Smooth muscle cell (in vitro differentiated cells): Measurements from ENCODE around the gene PURB. TPM values are rescaled to one million over a fixed set of nuclear protein-coding genes. Genes with fewer than 3 reads are reported as not detected.

Source experiments
- DNase-seq: peaks from one replicate; lab custom pipeline; 2025; ENCODE audit not compliant: unreplicated experiment; lab: John Stamatoyannopoulos, UW
- H2AFZ ChIP-seq: fragments of 200-600 bp; sonication (generic); 2 replicates; pipeline ENCODE4 v1.6.0; 2016; ENCODE audit warnings: antibody characterized with exemption, low read depth, mild to moderate bottlenecking
- H3F3A ChIP-seq: fragments of 200-600 bp; sonication (generic); 2 replicates; pipeline ENCODE4 v1.6.0; 2017; ENCODE audit warnings: antibody characterized with exemption, low read depth
- H3K27ac ChIP-seq: fragments of 200-600 bp; sonication (generic); 2 replicates; pipeline ENCODE4 v1.5.1; 2016; ENCODE audit warnings: low read depth, mild to moderate bottlenecking
- H3K27me3 ChIP-seq: fragments of 200-600 bp; sonication (generic); 2 replicates; pipeline ENCODE4 v1.6.1; 2016; ENCODE audit warnings: low read depth, mild to moderate bottlenecking
- H3K36me3 ChIP-seq: fragments of 200-600 bp; sonication (generic); 2 replicates; pipeline ENCODE4 v1.5.1; 2016; ENCODE audit warnings: low read depth
- H3K4me1 ChIP-seq: fragments of 200-600 bp; sonication (generic); 2 replicates; pipeline ENCODE4 v1.5.1; 2016; ENCODE audit warnings: low read depth
- H3K4me2 ChIP-seq: fragments of 200-600 bp; sonication (generic); 2 replicates; pipeline ENCODE4 v1.6.0; 2016; ENCODE audit warnings: mild to moderate bottlenecking
- H3K4me3 ChIP-seq: fragments of 200-600 bp; sonication (generic); 2 replicates; pipeline ENCODE4 v1.5.1; 2016; ENCODE audit warnings: mild to moderate bottlenecking
- H3K79me2 ChIP-seq: fragments of 200-600 bp; sonication (generic); 2 replicates; pipeline ENCODE4 v1.6.0; 2016; ENCODE audit warnings: low read depth, mild to moderate bottlenecking
- H3K9ac ChIP-seq: fragments of 200-600 bp; sonication (generic); 2 replicates; pipeline ENCODE4 v1.6.0; 2016; ENCODE audit warnings: low read depth
- H3K9me3 ChIP-seq: fragments of 200-600 bp; sonication (generic); replicated peaks from 2 replicates; pipeline ENCODE4 v1.5.1; 2016; ENCODE audit warnings: low read depth
- H4K20me1 ChIP-seq: fragments of 200-600 bp; sonication (generic); 2 replicates; pipeline ENCODE4 v1.6.0; 2016; ENCODE audit warnings: low read depth
- WGBS: methylation state at CpG from one replicate; pipeline ENCODE4 v1.1.7; 2016; ENCODE audit warnings: low lambda C conversion rate; 5-methylcytosine and 5-hydroxymethylcytosine counted together
- polyA plus RNA-seq: library from polyadenylated mRNA; unstranded; fragments of >200 nt; fragmentation: Nextera tagmentation; extraction: Ambion mirVana; gene quantifications from 2 replicates; pipeline ENCODE4 v1.2.1, GENCODE V29; 2016
- total RNA-seq: library from RNA; depleted of rRNA; stranded (reverse); fragments of >200 nt; gene quantifications from 2 replicates; pipeline ENCODE4 v1.2.3, GENCODE V29; 2014
- TF ChIP-seq, protein P1 (sequence below): fragments of 200-600 bp; sonication (generic); IDR thresholded peaks from 2 replicates; pipeline ENCODE4 v1.5.1; 2017; ENCODE audit warnings: borderline replicate concordance, mild to moderate bottlenecking, antibody characterized with exemption; ENCODE audit not compliant: insufficient read depth, poor library complexity, severe bottlenecking

The PURB gene
- total and polyA plus RNA-seq, 2 experiments from 2014 or later: 2.3 to 24.3 TPM

DNA sequence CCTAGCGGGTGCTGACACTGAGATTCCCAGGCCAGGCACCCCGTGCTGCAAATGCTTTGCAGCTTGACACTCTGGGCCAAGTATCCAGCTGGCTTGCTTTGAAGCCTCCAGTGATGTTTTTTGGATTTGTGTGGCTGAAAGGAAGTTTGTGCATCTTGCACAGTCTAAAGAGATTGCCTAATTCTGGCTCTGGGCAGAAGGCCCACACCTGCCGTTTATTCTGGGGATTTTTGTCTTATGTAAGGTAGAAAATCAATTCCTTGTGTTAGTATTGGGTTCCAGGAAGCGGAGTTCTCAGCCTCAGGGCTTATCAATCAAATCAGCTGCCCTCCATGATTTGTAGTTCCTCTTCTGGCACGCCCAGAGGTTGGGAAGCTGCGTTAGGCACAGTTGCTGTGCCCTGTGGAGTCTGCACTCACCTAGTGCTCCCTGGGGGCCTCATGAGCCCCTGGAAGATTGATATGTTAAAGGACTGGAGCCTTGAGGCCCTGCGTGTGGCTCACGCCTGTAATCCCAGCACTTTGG lies 8.4 kb upstream of the PURB start:
- H3K4me1 ChIP-seq: no peaks in the 10 kb centered on the region
- H4K20me1 ChIP-seq: no peaks in the 10 kb centered on the region
- no peaks in the 10 kb centered on the region for H3K27me3 ChIP-seq
- H3K4me3 ChIP-seq: no peak overlapping the region
- no peak overlapping the region for H2AFZ ChIP-seq
- no peaks in the 10 kb centered on the region for H3K79me2 ChIP-seq
- no peak overlapping the region for H3K27ac ChIP-seq
- H3K36me3 ChIP-seq: no peaks in the 10 kb centered on the region
- H3K9ac ChIP-seq: no peak overlapping the region
- H3K4me2 ChIP-seq: no peak overlapping the region
- H3K9me3 ChIP-seq: no peaks in the 10 kb centered on the region
- 75% methylated on average over 8 of the region's 8 CpGs for WGBS
- TF ChIP-seq, protein P1, sequence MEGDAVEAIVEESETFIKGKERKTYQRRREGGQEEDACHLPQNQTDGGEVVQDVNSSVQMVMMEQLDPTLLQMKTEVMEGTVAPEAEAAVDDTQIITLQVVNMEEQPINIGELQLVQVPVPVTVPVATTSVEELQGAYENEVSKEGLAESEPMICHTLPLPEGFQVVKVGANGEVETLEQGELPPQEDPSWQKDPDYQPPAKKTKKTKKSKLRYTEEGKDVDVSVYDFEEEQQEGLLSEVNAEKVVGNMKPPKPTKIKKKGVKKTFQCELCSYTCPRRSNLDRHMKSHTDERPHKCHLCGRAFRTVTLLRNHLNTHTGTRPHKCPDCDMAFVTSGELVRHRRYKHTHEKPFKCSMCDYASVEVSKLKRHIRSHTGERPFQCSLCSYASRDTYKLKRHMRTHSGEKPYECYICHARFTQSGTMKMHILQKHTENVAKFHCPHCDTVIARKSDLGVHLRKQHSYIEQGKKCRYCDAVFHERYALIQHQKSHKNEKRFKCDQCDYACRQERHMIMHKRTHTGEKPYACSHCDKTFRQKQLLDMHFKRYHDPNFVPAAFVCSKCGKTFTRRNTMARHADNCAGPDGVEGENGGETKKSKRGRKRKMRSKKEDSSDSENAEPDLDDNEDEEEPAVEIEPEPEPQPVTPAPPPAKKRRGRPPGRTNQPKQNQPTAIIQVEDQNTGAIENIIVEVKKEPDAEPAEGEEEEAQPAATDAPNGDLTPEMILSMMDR: no peak
- H3F3A ChIP-seq: no peaks in the 10 kb centered on the region
- no peak for DNase-seq

DNA sequence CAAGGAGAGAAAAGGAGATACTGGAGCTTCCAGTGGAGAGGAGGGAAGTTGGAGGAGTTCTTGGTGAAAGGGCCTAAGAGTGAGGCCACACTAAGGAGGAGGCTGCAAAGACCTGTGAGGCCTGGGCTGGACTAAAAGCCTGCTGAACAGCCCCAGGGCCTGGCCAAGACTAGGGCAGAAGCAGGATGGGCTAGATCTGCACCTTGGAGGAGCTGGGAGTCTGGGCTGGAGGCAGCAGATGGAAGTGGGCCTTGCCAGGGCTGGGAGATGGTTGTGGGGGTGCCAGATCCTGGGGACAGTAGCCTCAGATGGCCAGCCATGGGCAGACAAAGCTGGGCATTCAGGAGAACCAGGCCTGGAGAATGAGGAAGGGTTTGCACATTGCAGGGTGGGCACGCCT lies 6.5 kb upstream of the PURB start:
- Histone ChIP-seq H3K9ac (no peak overlapping the region), H3K4me1 (no peaks in the 10 kb centered on the region), H4K20me1 (no peaks in the 10 kb centered on the region), H3K36me3 (no peaks in the 10 kb centered on the region), H3F3A (no peaks in the 10 kb centered on the region), H3K27me3 (no peaks in the 10 kb centered on the region), H3K27ac (no peak overlapping the region), H3K4me2 (no peak overlapping the region), H3K9me3 (no peaks in the 10 kb centered on the region), H3K4me3 (no peak overlapping the region), H3K79me2 (peaks cover under 1% of the 10 kb centered on the region), H2AFZ (no peak overlapping the region)
- WGBS: 64% methylated on average over 1 of the region's 1 CpG
- TF ChIP-seq, protein P1: no peak
- no peak for DNase-seq

DNA sequence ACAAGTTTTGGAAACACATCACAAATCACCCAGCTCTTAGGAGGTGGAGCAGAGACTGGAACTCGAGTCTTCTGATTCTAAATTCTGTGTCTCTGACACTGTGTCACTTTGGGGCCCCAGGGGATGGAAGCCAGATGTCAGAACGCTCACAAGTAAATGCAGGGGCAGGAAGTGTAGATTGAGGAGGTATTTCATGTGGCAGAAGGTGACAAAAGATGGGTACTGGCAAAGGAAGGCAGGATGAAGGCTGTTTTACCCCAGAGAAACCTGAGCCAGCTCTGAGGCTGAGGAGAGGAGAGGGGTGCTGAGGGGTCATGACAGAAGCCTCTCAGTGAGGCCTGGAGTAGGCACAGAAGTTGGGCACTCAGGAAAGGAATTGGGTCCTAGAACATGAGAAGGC lies 6.0 kb upstream of the PURB start:
- Histone ChIP-seq H3F3A (no peaks in the 10 kb centered on the region), H3K4me2 (no peak overlapping the region), H4K20me1 (no peaks in the 10 kb centered on the region), H3K9ac (no peak overlapping the region), H3K36me3 (no peaks in the 10 kb centered on the region), H2AFZ (no peak overlapping the region), H3K27ac (no peak overlapping the region), H3K4me3 (no peak overlapping the region), H3K4me1 (no peaks in the 10 kb centered on the region), H3K27me3 (no peaks in the 10 kb centered on the region), H3K9me3 (no peaks in the 10 kb centered on the region), H3K79me2 (peaks cover 4% of the 10 kb centered on the region)
- WGBS: 66% methylated on average over 2 of the region's 2 CpGs
- TF ChIP-seq, protein P1: no peak
- DNase-seq: no peak

DNA sequence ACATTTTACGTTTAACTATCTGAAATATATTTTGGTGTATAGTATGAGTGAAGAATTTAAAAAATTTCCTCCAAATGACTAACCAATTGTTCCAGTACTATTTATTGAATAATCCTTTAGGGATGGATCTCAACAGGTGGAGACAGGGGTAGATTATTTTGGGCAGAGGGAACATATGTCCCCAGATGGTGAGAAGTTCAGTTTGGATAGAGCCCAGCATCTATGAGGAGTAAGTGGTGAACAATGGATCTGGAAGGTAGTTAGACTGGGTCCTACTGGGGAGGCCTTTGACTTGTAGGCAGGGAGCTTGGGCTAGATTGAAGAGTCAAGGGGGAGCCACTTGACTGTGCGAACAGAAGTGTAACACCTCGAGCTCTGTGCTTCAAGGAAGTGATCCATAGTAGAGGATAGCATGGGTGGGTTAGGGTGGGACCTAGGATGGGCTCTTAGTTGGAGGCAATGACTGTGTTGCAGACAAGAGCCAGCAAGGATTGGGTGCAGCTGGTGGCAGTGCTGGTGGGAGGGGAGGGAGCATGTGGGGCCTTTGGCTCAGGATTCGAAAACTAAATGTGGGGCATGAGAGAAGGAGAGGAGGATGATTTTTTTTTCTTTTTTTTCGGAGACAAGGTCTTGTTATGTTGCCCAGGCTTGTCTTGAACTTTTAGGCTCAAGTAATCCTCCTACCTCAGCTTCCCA lies 3.9 kb upstream of the PURB start:
- Histone ChIP-seq H3K4me3 (no peak overlapping the region), H3F3A (peaks cover 8% of the 10 kb centered on the region), H4K20me1 (peaks cover 3% of the 10 kb centered on the region), H3K9ac (no peak overlapping the region), H3K9me3 (no peaks in the 10 kb centered on the region), H3K4me2 (no peak overlapping the region), H3K36me3 (no peaks in the 10 kb centered on the region), H3K79me2 (peaks cover 11% of the 10 kb centered on the region), H3K27me3 (no peaks in the 10 kb centered on the region), H3K27ac (no peak overlapping the region), H3K4me1 (peaks cover 5% of the 10 kb centered on the region), H2AFZ (no peak overlapping the region)
- WGBS: 79% methylated on average over 5 of the region's 5 CpGs
- DNase-seq: no peak
- TF ChIP-seq, protein P1: no peak
